HEK293 (cell line): Measurements from ENCODE around the gene MAN1C1.

Source experiments
- ATF2 ChIP-seq: fragments of 450-650 bp; formaldehyde crosslinking; IDR thresholded peaks from 2 replicates; pipeline ENCODE4 v1.5.1; 2016; ENCODE audit warnings: missing biosample characterization, missing genetic modification characterization, low read depth
- CTCF ChIP-seq: fragments of 450-650 bp; formaldehyde crosslinking; IDR thresholded peaks from 2 replicates; pipeline ENCODE4 v1.5.1; 2016; ENCODE audit warnings: missing biosample characterization, missing genetic modification characterization
- SP7 ChIP-seq: fragments of 450-650 bp; formaldehyde crosslinking; IDR thresholded peaks from 2 replicates; pipeline ENCODE4 v1.5.1; 2016; ENCODE audit warnings: missing biosample characterization, missing genetic modification characterization
- YY1 ChIP-seq: fragments of 450-650 bp; formaldehyde crosslinking; IDR thresholded peaks from 2 replicates; pipeline ENCODE4 v1.5.1; 2018; ENCODE audit warnings: missing biosample characterization, missing genetic modification characterization
- ZBTB10 ChIP-seq: fragments of 450-650 bp; formaldehyde crosslinking; IDR thresholded peaks from 2 replicates; pipeline ENCODE4 v1.5.1; 2016; ENCODE audit warnings: missing biosample characterization, missing genetic modification characterization
- ZBTB44 ChIP-seq: fragments of 450-650 bp; IDR thresholded peaks from 2 replicates; pipeline ENCODE4 v1.5.1; 2018; ENCODE audit warnings: missing biosample characterization, mild to moderate bottlenecking, missing genetic modification characterization
- ZNF280D ChIP-seq: fragments of 450-650 bp; formaldehyde crosslinking; IDR thresholded peaks from 2 replicates; pipeline ENCODE4 v1.5.1; 2016; ENCODE audit warnings: missing biosample characterization, missing genetic modification characterization
- ZNF501 ChIP-seq: fragments of 450-650 bp; formaldehyde crosslinking; IDR thresholded peaks from 2 replicates; pipeline ENCODE4 v1.5.1; 2016; ENCODE audit warnings: missing biosample characterization, missing genetic modification characterization

GRCh38 chr1:25787760-25788166, 171.2 kb downstream of the MAN1C1 start:
- TF ChIP-seq SP7 (tag by site-specific recombination), result 0 out of 2 replicates have a peak, but pooled peaks have one; percentile 0
- TF ChIP-seq CTCF (tag by site-specific recombination), result no peak
- no peak for TF ChIP-seq ZBTB44 (tag by site-specific recombination)
- no peak for TF ChIP-seq YY1
- no peak for TF ChIP-seq ZNF501 (tag by site-specific recombination)
- TF ChIP-seq ATF2 (tag by site-specific recombination), result no peak
- TF ChIP-seq ZBTB10 (tag by site-specific recombination), result no peak
- no peak for TF ChIP-seq ZNF280D (tag by site-specific recombination)
